ENCODE measurements around the gene PAEP.

PAEP gene

DNA sequence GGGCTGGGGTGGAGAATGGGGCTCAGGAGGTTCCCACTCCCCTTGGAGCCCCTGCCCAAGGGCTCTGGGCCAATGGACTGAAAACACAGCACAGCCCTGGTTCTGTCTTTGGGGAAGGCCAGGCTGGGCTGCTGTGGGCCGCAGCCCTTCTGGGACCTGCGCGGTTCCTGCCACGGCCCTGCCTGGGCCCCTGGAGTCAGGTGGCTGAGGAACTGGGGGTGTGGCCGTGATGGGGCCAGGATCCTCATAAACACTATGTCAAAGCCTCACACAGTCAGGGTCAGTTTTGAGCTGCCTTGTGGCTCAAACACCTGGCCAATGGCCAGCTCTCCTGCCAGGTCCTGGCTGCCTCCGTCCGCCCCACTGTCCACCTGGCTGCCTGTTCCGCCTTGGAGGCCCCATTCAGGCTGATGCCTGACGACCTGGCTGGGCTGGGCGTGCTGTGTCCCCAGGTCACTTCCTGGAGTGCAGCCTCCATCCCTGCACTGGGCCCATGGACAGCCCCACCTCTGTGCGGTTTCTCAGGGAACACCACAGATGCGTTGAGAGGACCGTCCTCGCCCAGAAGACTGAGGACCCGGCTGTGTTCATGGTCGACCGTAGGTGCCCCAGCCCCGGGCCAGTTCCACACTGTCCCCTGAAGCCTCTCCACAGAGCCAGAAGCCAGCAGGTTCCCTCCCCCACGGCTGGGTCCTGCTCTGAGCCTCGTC is 27.5 kb downstream of the PAEP start:
- Mint-ChIP-seq H3K4me1 (no peaks in the 10 kb centered on the region), H3K36me3 (no peaks in the 10 kb centered on the region), H3K9me3 (no peaks in the 10 kb centered on the region), H3K27me3 (peaks cover 54% of the 10 kb centered on the region), H3K27ac (no peak overlapping the region), H3K4me3 (no peak overlapping the region)
- no peak for ATAC-seq

DNA sequence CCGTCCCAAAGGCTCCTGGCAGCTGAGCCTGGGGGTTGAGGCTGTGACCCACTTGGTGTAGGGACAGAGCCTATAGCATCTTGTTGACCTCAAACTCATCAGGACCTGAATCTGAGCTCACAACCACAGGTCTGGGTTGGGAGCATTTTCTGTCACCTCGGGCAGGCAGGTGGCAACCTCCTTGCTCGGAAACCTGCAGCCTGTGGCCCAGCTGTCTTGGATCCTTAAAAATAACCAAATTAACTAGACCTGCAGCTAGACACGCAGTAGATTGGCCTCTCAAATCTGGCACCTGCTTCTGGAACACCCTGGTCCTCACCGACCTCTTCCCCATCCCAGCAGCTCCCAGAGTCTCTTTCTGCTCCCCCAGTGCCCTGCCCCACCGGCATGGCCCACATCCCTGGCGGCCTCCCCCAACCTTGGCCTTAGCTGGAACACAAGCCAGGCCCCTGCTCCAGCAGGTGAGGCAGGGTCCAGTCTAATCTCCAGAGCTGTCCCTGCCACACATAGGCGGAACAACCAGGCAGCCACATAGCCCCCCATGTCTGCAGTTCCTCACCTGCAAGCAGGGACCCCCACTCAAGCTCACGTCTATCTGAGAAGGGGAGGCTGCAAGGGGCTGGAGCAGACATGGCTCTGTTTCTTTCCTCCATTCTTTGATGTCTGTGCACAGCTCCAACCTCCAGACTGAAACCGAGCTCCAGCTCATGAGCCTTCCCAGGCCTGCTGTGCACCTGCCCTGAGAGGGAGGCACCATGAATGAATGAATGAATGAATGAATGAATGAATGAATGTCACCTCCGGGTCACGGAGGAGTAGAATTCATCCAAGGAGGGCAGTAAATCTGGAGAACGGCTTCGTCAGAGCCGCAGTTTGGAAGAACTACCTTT is 28.3 kb downstream of the PAEP start:
- H3K27me3 Mint-ChIP-seq = peaks cover 49% of the 10 kb centered on the region
- no peak overlapping the region for H3K4me3 Mint-ChIP-seq
- H3K4me1 Mint-ChIP-seq = no peaks in the 10 kb centered on the region
- peaks cover 1% of the 10 kb centered on the region for H3K9me3 Mint-ChIP-seq
- no peaks in the 10 kb centered on the region for H3K36me3 Mint-ChIP-seq
- H3K27ac Mint-ChIP-seq = no peak overlapping the region
- no peak for ATAC-seq

DNA sequence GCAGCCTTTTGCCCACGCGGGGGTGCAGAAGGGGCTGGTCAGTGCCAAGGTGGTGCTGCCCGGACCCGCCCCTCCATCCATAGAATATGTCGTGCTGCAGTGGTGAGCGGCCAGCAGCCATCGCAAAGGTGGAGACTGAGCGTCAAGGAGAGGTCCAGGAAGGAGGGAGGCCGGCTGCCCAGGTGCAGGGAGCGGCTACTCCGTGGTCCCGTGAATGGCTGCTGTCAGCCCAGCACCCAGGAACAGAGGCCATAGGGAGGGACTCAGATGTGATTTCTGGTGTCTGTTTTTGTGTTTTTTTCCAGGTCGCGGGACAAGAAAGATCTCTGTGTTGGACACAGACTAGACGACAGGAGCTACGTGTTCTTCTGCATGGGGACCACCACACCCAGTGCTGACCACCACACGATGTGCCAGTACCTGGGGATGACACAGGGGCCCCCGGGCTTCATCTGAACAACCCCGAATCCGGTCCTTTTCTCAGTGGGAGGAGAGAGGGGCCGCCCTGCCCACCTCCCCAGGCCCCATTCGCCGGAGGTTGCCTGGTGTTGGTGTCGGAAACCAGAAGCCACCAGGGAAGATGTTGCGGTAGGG is 29.0 kb downstream of the PAEP start:
- Mint-ChIP-seq H3K27me3 (peaks cover 42% of the 10 kb centered on the region), H3K27ac (no peak overlapping the region), H3K36me3 (no peaks in the 10 kb centered on the region), H3K4me3 (no peak overlapping the region), H3K4me1 (no peaks in the 10 kb centered on the region), H3K9me3 (peaks cover 3% of the 10 kb centered on the region)
- no peak for ATAC-seq

DNA sequence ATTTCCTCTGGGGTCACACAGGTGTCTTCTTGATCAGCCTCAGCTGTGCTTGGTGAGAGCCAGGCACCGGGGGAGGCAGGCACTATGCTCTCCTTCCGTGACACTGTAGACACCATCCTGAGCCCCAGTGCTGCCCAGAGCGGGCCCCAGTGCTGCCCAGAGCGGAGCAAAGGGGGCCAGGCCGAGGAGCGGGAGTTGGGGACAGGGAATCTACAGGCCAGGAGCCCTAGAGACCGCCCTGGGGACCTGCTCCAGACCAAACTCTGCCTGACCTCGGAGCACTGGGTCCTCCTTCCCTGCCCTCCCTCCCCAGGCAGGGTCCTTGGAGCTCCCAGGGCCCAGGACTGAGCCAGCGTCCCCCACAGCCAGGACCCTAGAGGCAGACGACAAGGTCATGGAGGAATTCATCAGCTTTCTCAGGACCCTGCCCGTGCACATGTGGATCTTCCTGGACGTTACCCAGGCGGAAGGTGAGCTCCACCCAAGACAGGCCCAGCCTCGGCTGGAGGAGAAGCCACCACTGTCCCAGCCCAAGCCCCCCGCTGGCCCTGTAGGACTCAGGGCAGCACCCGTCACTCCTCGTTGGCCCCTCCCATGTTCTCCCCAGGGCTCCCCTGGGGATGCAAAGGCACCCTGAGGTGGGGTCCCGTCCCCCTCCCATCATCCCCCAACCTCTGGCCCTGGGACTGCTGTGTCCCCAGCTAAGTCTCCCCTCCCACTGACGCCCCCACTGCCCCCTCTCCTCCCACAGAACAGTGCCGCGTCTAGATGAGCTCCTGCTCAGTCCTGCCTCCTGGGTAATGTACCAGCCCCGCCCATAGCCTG is 30.2 kb downstream of the PAEP start:
- Mint-ChIP-seq H3K27ac (no peak overlapping the region), H3K36me3 (no peaks in the 10 kb centered on the region), H3K27me3 (peaks cover 40% of the 10 kb centered on the region), H3K9me3 (peaks cover 3% of the 10 kb centered on the region), H3K4me3 (no peak overlapping the region), H3K4me1 (no peaks in the 10 kb centered on the region)
- no peak for ATAC-seq

DNA sequence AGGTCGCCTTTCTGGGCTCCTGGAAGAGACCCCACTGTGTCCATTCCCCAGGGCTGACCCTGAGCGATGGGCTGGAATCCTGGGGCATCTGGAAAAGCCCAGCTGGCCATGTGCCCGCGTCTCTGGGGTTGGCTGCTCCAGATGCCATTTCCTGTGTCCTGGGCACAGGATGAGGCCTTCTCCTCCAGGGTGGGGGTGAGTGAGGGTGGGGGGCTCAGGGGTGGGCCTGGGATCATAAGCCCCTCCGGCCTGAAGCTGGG is 30.7 kb downstream of the PAEP start:
- Mint-ChIP-seq H3K4me3 (no peak overlapping the region), H3K4me1 (no peaks in the 10 kb centered on the region), H3K9me3 (peaks cover 3% of the 10 kb centered on the region), H3K27me3 (peaks cover 40% of the 10 kb centered on the region), H3K27ac (no peak overlapping the region), H3K36me3 (no peaks in the 10 kb centered on the region)
- ATAC-seq = no peak

DNA sequence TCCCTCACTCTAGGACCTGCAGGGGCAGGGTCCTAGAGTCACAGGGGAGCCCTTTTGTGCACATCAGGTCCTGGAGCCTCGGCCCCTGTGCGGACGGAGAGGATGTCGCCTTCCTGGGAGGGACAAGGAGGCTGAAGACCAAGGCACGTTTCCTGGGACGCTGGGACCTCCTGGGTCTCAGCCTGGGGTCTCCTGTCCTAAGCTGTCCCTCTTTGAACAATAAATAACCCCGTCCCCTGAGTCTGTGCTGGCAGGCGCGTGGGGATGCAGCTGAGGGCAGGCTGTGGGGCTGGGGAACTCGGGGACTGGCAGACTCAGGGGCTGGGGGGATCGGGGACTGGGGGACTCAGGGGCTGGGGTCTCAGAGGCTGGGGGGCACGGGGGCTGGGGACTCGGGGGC is 31.1 kb downstream of the PAEP start:
- Mint-ChIP-seq H3K9me3 (peaks cover 3% of the 10 kb centered on the region), H3K4me3 (no peak overlapping the region), H3K36me3 (no peaks in the 10 kb centered on the region), H3K27me3 (peaks cover 41% of the 10 kb centered on the region), H3K4me1 (no peaks in the 10 kb centered on the region), H3K27ac (no peak overlapping the region)
- ATAC-seq = no peak

DNA sequence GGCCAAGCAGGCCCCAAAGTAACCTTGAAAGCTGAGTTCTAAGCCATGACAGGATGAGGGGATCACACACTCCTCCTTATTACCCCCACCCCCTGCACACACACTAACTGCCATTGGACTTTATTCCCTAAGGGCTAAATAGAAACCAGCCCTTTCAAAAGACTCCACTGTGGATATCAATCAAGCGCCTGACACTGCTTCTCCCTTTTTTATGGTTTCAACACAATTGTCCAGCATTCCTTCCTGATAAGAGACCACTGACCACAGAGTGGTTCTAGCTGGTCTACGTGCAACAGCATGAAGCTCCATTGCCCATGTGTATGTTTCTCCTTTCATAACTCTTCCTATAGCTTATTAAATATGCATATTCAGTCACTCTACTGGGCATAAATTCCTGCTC is 34.7 kb downstream of the PAEP start:
- Mint-ChIP-seq H3K36me3 (no peaks in the 10 kb centered on the region), H3K27me3 (peaks cover 45% of the 10 kb centered on the region), H3K27ac (no peak overlapping the region), H3K4me1 (no peaks in the 10 kb centered on the region), H3K4me3 (no peak overlapping the region), H3K9me3 (peaks cover 3% of the 10 kb centered on the region)
- ATAC-seq = no peak

DNA sequence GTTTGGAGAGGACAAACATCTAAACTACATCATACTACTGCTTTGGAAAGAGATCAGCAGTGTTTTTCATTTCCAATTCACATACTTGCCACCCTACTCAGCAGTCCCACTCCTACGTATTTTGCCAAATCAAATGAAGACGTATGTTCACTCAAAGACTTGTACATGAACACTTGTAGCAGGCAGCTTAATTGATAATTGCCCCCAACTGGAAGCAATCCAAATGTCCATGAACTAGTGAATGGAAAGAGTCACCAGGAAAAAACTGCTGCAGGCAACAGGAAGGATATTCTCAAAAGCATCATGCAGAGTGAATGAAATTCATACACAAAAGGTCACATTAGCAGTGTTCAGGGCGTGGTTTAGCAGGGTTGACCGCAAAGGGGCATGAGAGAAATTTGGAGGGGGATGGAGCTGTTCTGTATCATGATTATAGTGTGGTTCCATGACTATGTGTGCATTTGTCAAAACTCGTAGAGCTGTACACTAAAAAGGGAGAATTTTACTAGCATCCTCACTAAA is 38.8 kb downstream of the PAEP start:
- Mint-ChIP-seq H3K27ac (no peak overlapping the region), H3K4me3 (no peak overlapping the region)
- ATAC-seq = no peak

DNA sequence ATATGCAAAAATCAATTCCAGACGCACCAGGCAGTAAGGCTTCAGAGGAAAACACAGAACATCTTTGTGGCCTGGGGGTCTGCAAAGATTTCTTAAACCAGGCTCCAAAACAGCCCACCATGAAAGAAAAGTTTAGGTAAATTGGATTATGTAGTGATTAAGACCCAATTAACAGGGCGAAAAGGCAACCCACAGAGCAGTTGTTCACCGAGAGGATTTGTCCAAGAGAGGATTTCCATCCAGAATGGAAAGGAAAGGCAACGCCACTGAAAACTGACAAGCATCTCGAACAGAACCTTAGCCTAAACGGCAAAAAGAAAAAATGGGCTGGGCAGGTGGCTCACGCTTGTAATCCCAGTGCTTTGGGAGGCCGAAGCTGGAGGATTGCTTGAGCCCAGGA is 40.4 kb downstream of the PAEP start:
- H3K9me3 Mint-ChIP-seq = no peaks in the 10 kb centered on the region
- H3K27me3 Mint-ChIP-seq = peaks cover 49% of the 10 kb centered on the region

More for the DNA sequence above, 38.8 kb downstream of the PAEP start:
- no peaks in the 10 kb centered on the region for H3K4me1 Mint-ChIP-seq
- no peaks in the 10 kb centered on the region for H3K9me3 Mint-ChIP-seq
- no peaks in the 10 kb centered on the region for H3K36me3 Mint-ChIP-seq
- peaks cover 59% of the 10 kb centered on the region for H3K27me3 Mint-ChIP-seq

DNA sequence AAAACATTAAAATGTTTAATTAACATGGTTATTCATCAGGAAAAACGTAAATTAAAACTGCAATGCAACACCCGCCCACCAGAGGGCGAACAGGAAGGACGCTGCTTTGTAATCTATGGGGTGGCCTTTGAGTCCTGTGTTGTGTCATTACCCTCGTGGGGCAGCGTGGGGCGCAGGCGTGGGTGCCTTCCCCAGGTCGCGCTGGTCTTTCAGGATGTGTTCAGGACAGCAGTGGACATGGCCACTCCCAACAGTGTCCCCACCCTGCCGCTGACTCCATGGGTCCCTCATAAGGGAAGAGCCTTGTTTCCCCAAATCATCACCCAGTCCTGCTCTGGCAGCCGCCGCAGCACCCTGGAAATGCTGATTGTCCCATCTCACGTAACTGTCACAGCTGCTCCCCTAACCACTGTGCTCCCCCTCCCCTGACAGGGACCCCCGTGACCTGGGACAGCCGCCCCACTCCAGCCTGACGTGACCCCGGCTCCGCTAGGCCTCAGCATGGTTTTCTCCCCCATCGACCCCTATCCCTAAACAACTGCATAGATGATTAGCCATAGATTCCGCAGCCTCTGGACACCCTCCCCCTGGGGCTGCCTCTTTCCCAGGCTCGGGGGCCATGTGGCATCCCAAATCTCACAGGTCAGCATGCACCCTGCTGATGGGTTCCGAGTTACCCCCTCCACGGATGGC is 41.4 kb downstream of the PAEP start:
- H3K4me3 Mint-ChIP-seq = no peak overlapping the region
- no peaks in the 10 kb centered on the region for H3K9me3 Mint-ChIP-seq
- H3K4me1 Mint-ChIP-seq = no peaks in the 10 kb centered on the region
- H3K27ac Mint-ChIP-seq = no peak overlapping the region
- no peak for ATAC-seq
- no peaks in the 10 kb centered on the region for H3K36me3 Mint-ChIP-seq
- peaks cover 45% of the 10 kb centered on the region for H3K27me3 Mint-ChIP-seq

More for the DNA sequence above, 40.4 kb downstream of the PAEP start:
- ATAC-seq = no peak
- H3K36me3 Mint-ChIP-seq = no peaks in the 10 kb centered on the region
- no peaks in the 10 kb centered on the region for H3K4me1 Mint-ChIP-seq
- H3K27ac Mint-ChIP-seq = no peak overlapping the region
- H3K4me3 Mint-ChIP-seq = no peak overlapping the region

DNA sequence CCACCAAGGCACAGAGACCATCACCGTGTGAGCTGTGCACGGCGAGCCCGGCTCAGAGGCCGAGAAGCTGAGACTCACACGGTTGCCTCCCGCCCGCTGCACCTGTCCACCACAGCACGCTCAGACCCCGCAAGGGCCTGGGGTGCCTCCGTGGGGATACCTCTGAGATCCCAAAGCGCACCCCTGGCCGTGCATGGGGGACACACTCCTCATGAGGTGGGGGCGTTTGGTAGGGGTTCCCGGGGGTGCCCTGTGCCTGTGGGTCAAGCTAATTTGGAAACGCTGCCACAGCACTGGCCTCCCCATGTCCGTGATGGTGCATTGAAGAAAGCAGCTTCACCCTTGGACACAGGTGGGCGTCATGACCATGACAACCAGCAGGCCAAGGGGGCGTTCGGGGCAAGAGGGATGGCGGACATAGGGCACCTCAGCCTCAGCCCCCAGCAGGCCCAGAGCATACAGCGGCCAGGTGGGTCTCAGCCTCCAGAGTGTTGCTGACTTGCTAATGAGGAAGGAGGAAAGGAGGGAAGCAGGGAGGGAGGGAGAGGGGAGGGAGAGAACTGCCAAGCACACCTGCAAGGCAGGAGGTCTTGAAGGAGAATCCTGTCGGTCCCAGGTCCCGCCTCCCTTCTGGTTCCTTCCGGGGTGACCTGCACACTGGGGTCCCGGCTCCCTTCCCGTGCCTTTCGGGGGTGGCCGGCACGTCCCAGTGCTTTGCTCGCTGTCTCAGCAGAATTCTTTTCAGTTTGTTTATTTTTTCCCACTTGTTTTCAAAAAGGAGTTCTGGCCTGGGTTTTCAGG is 43.1 kb downstream of the PAEP start:
- H3K4me1 Mint-ChIP-seq = no peaks in the 10 kb centered on the region
- H3K4me3 Mint-ChIP-seq = no peak overlapping the region
- H3K27me3 Mint-ChIP-seq = peaks cover 33% of the 10 kb centered on the region
- H3K36me3 Mint-ChIP-seq = no peaks in the 10 kb centered on the region
- H3K9me3 Mint-ChIP-seq = no peaks in the 10 kb centered on the region
- H3K27ac Mint-ChIP-seq = no peak overlapping the region
- no peak for ATAC-seq

DNA sequence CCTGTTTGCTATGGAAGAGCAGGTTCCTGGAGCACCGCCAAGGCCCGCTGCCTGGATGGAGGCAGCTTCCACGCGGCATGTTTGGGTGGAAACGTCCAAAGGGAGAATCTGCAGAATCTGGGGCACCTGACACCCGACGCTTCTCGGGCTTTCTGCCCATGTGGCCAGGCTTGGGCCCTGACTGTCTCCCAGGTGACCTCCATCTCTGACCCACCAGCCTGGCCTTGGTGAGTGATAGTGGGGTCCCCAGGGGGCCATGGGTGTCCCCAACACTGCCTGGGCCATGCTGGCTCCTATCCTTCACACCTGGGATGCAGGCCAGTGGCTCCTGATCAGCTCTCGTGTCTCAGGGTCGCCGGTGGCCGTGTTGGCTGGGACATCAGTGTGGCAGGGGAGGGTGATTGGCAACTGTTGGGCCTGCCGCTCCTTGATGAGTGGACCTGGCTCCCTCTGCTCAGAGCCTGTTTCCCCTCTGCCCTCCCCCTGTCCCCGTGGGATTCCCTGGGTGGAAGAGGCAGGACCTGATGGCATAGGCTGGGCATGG is 43.8 kb downstream of the PAEP start:
- H3K27me3 Mint-ChIP-seq = peaks cover 36% of the 10 kb centered on the region
- H3K9me3 Mint-ChIP-seq = peaks cover 6% of the 10 kb centered on the region
- no peaks in the 10 kb centered on the region for H3K4me1 Mint-ChIP-seq
- no peaks in the 10 kb centered on the region for H3K36me3 Mint-ChIP-seq
- no peak overlapping the region for H3K27ac Mint-ChIP-seq
- no peak overlapping the region for H3K4me3 Mint-ChIP-seq
- no peak for ATAC-seq

DNA sequence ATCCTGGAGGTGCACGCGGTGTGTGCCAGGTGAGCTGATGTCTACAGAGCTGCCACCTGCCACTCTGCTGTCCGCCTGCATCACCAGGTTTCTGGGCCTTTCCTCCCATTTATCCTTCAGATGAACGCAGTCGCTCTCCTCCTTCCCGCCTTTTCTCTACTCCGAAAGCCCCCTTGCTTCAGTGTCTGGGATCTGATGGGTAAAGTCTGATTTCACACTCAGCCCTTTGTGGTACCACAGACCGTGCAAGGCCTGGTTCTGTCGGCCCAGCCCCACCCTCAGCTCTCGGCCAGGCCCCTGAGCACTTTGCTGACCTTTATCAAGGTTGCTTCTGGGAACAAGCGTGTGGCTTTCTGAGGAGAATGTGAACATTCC is 45.3 kb downstream of the PAEP start:
- Mint-ChIP-seq H3K27me3 (peaks cover 38% of the 10 kb centered on the region), H3K27ac (no peak overlapping the region), H3K4me1 (no peaks in the 10 kb centered on the region), H3K4me3 (no peak overlapping the region), H3K9me3 (peaks cover 9% of the 10 kb centered on the region), H3K36me3 (no peaks in the 10 kb centered on the region)
- ATAC-seq = no peak
